Stimulated activated naive CD8-positive, alpha-beta T cell treated with anti-CD3 and anti-CD28 coated beads, Interleukin-15, Interleukin-2, amounts not matched to agents 100 U/mL and 50 U/mL, for 24 hours (primary cell): ENCODE data around the gene PIGU.
"Not testable (repeated sequence)": the region's sequence is repeated elsewhere in the genome, so short reads cannot be mapped to it uniquely, and the experiment has no call there.

ENCODE experiments used
- ATAC-seq: fragments of 150-1000 bp; cut with Tn5 transposase; one replicate; pipeline ENCODE4 v1.10.0; 2021
- DNase-seq: peaks from one replicate; pipeline ENCODE4 v3.0.0; 2021

The PIGU gene

DNA sequence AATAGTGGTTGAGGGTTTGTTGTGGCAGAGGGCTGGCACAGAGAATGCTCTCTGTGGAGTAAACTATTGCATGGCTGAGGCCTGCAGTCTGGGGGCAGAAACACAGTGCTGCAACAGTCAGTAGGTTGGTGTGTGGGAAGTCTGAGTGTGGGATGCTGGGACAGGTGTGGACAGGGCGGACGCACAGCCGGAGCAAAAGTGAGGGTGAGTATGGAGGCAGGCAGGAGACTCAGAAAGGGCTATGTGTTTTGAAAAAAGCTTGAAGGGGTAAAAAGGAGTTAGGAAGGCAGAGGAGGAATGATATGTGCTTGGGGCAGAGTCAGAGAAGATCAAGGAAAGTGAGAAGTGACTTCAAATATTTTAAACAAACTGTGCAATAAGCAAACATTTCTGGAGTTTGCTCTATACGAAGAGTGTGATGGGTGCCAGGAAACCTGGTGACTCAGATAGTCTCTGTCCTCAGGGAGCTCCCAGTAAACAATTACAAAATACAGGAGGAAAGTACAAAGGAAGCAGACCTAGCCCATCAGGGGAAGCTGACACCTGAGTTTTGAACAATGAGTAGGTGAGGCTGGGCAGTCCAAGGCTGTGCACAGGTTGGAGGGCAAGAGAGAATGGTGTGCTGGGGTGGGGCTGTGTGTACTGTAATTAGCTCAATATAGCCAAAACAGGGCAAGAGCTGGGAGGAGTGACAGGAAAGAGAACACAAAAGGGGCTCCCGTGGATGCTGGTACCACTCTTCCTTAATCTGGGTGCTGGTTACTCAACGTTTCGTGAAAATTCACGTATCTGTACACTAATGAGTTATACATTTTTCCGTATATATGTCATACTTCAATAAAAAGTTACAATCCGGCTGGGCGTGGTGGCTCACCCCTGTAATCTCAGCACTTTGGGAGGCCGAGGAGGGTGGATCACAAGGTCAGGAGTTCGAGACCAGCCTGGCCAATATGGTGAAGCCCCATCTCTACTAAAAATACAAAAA is 55.2 kb downstream of the PIGU start:
- ATAC-seq, result no peak
- no peak for DNase-seq

DNA sequence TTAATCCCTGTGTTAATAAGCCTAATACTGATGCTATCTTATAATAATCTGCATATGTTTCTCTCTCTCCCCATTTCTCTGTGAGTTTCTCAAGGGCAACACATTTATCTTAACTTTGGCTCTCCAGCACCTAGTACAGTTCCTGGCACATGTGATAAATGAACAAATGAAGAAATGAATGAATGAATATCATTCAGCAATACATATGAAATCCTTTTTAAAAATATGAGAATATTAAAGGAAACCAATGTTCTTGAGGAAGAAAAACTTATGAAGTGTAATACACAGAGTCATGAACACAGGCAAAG is 55.9 kb downstream of the PIGU start:
- no peak for DNase-seq
- no peak for ATAC-seq

GRCh38 chr20:34618676-34619075 is 58.2 kb downstream of the PIGU start:
- DNase-seq, result no peak
- no peak for ATAC-seq

- DNase-seq, ATAC-seq: not testable (repeated sequence)
These were observed 60.0 kb downstream of the PIGU start for GRCh38 chr20:34616913-34617312.

DNA sequence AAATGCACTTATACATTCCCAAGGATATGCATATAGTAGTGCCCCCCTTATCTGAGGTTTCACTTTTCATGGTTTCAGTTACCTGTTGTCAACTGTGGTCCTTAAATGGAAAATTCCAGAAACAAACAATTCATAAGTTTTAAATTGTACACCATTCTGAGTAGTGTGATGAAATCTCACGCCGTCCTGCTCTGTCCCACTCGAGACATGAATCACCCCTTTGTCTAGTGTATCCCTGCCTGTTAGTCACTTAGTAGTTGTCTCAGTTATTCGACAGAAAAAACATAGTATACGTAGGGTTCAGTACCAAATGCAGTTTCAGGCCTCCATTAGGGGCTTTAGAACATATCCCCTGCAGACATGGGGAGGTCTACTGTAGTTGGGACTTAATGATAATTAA is 61.4 kb downstream of the PIGU start:
- ATAC-seq, result no peak
- no peak for DNase-seq

DNA sequence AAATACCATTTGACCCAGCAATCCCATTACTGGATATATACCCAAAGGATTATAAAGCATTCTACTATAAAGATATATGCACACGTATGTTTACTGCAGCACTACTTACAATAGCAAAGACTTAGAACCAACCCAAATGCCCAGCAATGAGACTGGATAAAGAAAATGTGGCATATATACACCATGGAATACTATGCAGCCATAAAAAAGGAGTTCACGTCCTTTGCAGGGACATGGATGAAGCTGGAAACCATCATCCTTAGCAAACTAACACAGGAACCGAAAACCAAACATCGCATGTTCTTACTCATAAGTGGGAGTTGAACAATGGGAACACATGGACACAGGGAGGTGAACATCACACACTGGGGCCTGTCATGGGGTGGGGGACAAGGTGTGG is 64.9 kb downstream of the PIGU start:
- ATAC-seq, DNase-seq: not testable (repeated sequence)

GRCh38 chr20:34607066-34607465 is 69.8 kb downstream of the PIGU start:
- DNase-seq, result no peak
- ATAC-seq, result no peak

DNA sequence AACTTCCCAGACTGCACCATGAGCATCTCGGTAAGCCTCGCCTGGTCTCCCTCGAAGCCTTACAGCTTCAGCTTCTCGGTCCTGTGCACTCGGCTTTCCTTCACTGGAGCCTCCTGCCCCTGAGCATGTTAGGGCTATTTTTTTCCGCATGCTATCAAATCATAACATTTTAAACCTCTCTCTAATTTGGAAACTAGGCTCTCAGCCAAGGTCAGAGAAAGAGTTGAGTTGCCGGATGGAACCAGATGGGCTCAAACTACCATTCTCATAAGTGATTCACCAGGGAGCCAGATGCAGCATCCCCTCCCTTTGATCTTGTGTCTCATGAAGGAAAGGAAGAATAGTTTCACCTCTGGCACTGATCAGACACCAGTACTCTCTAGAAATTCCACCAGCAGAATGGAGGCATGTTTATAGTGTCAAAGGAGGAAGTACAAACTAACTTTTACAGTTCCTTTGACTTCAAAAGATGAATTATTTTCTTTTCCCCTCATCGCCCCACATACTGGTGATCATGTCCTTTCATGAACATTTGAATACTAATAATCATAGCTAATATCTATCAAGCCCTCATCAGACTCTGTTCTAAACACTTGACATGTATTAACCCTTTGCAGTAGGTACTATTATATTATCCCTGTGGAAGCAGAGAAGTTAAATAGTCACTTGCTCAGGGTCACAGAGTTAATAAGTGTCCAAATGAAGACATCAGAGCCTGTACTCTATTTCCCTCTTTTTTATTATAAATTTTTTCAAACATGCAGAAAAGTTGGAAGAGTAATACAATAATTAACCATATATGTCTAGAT is 71.7 kb downstream of the PIGU start:
- ATAC-seq, result no peak
- no peak for DNase-seq

- DNase-seq, result no peak
- ATAC-seq, result no peak
These were observed 75.8 kb downstream of the PIGU start for GRCh38 chr20:34600892-34601653.

GRCh38 chr20:34595377-34596184 is 81.3 kb downstream of the PIGU start:
- no peak for ATAC-seq
- no peak for DNase-seq

DNA sequence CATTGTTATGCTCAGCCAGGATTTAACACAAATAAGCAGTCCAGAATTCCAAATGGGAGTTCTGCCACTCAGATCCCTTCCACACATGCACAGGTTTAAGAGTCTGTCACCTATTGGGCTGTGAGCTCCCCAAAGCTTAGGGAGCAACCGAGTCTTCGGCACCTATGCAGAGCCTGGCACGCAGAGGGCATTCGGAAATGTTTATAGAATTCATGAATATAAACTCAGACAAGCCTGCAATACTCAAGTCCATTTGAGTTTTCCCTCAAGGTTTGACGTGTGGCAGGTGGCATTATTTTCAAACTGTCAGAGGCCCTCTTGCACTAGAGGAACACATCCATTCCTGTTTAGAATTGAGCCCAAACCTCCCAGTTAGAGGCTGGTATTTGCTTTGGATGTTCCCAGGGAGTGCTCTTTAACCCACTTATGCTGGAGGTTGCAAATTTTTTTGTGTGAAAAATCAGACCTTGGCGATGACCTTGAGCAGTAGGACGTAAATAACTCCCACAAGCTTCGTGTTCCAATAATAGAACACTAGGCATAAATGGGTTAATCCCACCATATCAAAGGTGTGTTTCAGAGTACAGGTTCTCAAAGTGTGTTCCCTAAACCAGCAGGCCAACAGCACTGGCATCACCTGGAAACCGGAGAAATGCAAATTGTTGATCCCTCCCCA is 90.3 kb downstream of the PIGU start:
- ATAC-seq (no peak), DNase-seq (no peak)

DNA sequence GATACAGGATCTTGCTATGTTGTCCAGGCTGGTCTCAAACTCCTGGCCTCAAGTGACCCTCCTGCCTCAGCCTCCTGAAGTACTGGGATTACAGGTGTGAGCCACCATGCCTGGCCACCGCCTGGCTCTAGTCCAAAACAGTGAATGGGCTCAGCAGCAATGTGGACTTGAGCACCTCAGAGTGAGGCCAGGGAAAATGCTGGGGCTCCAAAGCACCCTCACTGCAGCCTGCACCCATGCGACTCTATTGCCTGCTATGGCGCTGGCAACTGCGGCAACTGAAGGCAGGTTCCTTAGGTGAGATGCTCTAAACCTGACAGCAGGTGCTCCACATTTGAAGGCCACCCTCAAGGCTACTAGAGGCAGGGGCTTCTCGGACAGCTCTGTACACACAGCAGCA is 91.9 kb downstream of the PIGU start:
- ATAC-seq (no peak), DNase-seq (no peak)

DNA sequence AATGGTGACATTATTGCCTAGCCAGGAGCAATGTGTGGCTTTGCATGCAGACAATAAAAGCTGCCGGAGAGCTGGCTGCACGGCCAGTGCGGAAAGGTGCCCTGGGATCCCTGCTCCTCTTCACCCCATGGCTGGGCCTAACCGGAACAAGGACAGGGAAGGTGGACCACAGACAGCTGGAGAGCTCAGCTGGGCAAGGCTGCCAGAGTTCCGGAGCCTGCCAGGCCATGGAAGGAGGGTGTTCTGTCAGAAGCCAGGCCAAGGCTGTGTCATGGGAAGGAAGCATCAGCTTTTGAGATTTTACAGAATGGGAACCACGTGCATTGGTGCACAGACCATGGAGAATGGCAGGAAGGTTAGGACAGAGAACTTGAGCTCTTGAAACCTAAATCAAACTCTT is 93.3 kb downstream of the PIGU start:
- ATAC-seq (no peak), DNase-seq (no peak)

GRCh38 chr20:34582911-34583310 is 94.0 kb downstream of the PIGU start:
- DNase-seq (no peak), ATAC-seq (no peak)

DNA sequence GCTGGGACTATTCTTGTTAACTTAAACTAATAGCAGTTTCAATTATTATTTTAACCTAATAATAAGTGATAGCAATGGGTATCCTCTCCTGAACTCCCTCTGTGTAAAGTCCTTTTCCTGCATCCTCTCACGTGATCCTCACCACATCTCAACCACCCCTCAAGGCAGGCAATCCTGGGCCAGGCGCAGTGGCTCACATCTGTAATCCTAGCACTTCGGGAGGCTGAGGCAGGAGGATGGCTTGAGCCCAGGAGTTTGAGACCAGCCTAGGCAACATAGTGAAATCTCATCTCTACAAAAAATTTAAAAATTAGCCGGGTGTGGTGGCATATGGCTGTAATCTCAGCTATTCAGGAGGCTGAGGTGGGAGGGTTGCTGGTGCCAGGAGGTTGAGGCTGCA is 94.7 kb downstream of the PIGU start:
- no peak for DNase-seq
- no peak for ATAC-seq

- DNase-seq (peak; percentile 39), ATAC-seq (peak; percentile 92)
These were observed 95.3 kb downstream of the PIGU start for GRCh38 chr20:34581341-34582184.

- ATAC-seq (no peak), DNase-seq (no peak)
These were observed 96.6 kb downstream of the PIGU start for GRCh38 chr20:34579979-34580940.

DNA sequence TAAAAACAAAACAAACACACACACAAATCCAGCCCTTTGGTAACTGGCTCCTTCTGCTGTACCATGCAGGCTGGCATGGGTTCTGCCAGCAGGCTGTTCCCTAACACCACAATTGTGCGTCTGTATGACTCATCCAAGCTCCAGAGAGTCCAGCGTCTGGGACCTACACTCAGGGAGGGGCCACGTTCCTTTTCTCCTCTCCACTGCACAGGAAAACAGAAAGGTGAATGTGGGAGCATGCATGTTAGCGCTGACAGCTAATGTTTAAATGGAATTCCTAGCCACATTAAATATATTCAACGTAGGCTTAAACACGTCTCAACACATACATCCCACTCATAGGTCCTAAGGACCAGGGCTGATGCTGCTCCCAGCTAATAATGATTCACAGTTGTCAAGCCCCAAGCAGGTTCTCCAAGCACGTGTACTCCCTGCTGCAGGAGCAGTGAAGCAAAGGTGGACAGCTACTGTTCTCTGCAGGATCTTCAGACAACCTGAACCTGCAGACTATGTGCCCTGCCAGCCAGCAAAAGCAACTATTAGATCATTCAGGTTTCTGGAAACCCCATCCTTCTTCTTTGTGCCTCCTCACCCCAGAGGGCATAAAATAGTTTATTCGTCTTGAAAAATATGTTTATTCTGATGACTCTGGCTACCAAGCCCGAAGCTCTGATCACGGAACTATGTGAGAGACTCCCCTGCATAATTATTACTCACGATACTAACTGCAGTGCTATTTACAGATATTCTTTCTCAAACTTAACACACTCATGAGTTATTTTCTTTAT is 97.5 kb downstream of the PIGU start:
- DNase-seq (no peak), ATAC-seq (no peak)
